Uterus (tissue), 2 donors: ENCODE data around the gene PTPRD.

Experiments
- CTCF ChIP-seq, 4 experiments: fragments of 200-600 bp in 2 of 4; fragments of 450-650 bp in 2 of 4; sonication (generic) in 2 of 4; IDR thresholded peaks; one replicate each; pipeline ENCODE4 v1.5.1; 2016 to 2019; ENCODE audit warnings: antibody characterized with exemption in 4 of 4, mild to moderate bottlenecking in 2 of 4, moderate library complexity in 1 of 4
- POLR2A ChIP-seq, 2 donors: fragments of 450-650 bp; IDR thresholded peaks; one replicate each; pipeline ENCODE4 v1.6.1; 2016; ENCODE audit warnings: antibody characterized with exemption in 2 of 2, mild to moderate bottlenecking in 1 of 2, moderate library complexity in 1 of 2

DNA sequence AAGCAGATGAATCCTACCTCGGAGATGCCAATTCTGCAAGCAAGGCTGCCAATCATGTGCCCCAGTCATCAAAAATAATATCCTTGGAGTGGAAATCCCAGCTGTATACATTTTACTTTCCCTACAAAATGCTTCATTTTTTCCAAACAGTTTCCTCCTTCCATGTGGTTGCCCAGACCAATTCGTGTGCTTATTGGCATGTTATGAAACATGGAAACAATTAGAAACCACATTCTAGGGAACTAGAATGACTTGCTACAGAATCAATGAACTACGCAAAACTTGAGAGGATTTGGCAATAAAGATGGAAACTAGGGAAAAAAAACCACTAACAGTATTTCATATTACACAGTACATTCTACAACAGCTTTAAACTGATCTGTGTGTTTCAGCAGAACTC, 2228.7 kb downstream of the PTPRD start:
- TF ChIP-seq POLR2A (IDR thresholded peaks at IDR 0.05), result no peak
- no peak for TF ChIP-seq CTCF (IDR thresholded peaks at IDR 0.05)
